Keratinocyte (primary cell): ENCODE measurements around the gene SEZ6. TPM values are rescaled to one million over a fixed set of nuclear protein-coding genes. Genes with fewer than 3 reads are reported as not detected.

Source experiments
- DNase-seq: peaks from one replicate; pipeline ENCODE4 v3.0.0-alpha.2; 2011; ENCODE audit warnings: low read depth, missing footprints, low spot score
- FAIRE-seq: peaks from 2 replicates; lab custom pipeline; 2011; peaks lifted over from hg19 to GRCh38; lab: Jason Lieb, UNC
- H2AFZ ChIP-seq: 2 replicates; pipeline ENCODE4 v1.6.0; 2012; ENCODE audit warnings: low read length, control low read depth, inconsistent platforms; ENCODE audit not compliant: control insufficient read depth
- H3K27ac ChIP-seq: 2 replicates; pipeline ENCODE4 v1.5.1; 2011; ENCODE audit warnings: low read length; ENCODE audit not compliant: control insufficient read depth, insufficient read depth
- H3K27me3 ChIP-seq: 3 replicates; pipeline ENCODE4 v1.6.0; 2011; ENCODE audit warnings: low read length; ENCODE audit not compliant: control insufficient read depth, insufficient read depth; ENCODE audit errors: extremely low read depth
- H3K36me3 ChIP-seq, 2 experiments: 2 replicates in 1 of 2; 3 replicates in 1 of 2; pipeline ENCODE4 v1.5.1; 2011; ENCODE audit warnings: low read length in 2 of 2, mild to moderate bottlenecking in 1 of 2; ENCODE audit not compliant: control insufficient read depth in 2 of 2, insufficient read depth in 2 of 2; ENCODE audit errors: extremely low read depth in 1 of 2
- H3K4me1 ChIP-seq: 3 replicates; pipeline ENCODE4 v1.5.1; 2011; ENCODE audit warnings: low read length; ENCODE audit not compliant: control insufficient read depth, insufficient read depth; ENCODE audit errors: extremely low read depth
- H3K4me2 ChIP-seq: 3 replicates; pipeline ENCODE4 v1.6.0; 2011; ENCODE audit warnings: low read depth, low read length; ENCODE audit not compliant: control insufficient read depth, insufficient read depth; ENCODE audit errors: extremely low read depth
- H3K4me3 ChIP-seq, 3 experiments: fragments of 200-600 bp in 1 of 3; sonication (generic) in 1 of 3; 2 replicates in 2 of 3; 3 replicates in 1 of 3; pipeline ENCODE4 v1.5.1; 2011 to 2016; ENCODE audit warnings: low read length in 3 of 3, mild to moderate bottlenecking in 3 of 3, control low read depth in 2 of 3, inconsistent platforms in 1 of 3, low read depth in 1 of 3, mixed read lengths in 1 of 3, mixed run types in 1 of 3, moderate library complexity in 1 of 3; ENCODE audit not compliant: control insufficient read depth in 2 of 3, insufficient read depth in 2 of 3; ENCODE audit errors: extremely low read depth in 1 of 3
- H3K79me2 ChIP-seq: 2 replicates; pipeline ENCODE4 v1.6.0; 2012; ENCODE audit warnings: low read length; ENCODE audit not compliant: control insufficient read depth, insufficient read depth
- H3K9ac ChIP-seq: 3 replicates; pipeline ENCODE4 v1.6.0; 2011; ENCODE audit warnings: low read length; ENCODE audit not compliant: control insufficient read depth, insufficient read depth; ENCODE audit errors: extremely low read depth
- H3K9me1 ChIP-seq: 3 replicates; pipeline ENCODE4 v1.6.0; 2011; ENCODE audit warnings: low read length; ENCODE audit not compliant: control insufficient read depth, insufficient read depth; ENCODE audit errors: extremely low read depth
- H3K9me3 ChIP-seq: 2 replicates; pipeline ENCODE4 v1.5.1; 2012; ENCODE audit warnings: low read depth, low read length; ENCODE audit not compliant: control insufficient read depth
- H4K20me1 ChIP-seq: 3 replicates; pipeline ENCODE4 v1.6.0; 2011; ENCODE audit warnings: low read length; ENCODE audit not compliant: control insufficient read depth, insufficient read depth; ENCODE audit errors: extremely low read depth
- EZH2 ChIP-seq: IDR thresholded peaks from one replicate; pipeline ENCODE4 v1.6.1; 2012; ENCODE audit warnings: inconsistent platforms, mild to moderate bottlenecking, low read length, moderate library complexity
- dilution Hi-C: fragments of 300-500 bp; cut with MboI; formaldehyde crosslinking; loops from one replicate; pipeline ENCODE4 v1.7.0; 2020; ENCODE audit warnings: low sequenced_read_pairs; ENCODE audit not compliant: extremely low pct_ligation_motif_present
- polyA plus RNA-seq, 5 experiments: library from polyadenylated mRNA; depleted of rRNA in 3 of 5; stranded (reverse) in 3 of 5; stranded (forward) in 1 of 5; unstranded in 1 of 5; fragments of >200 nt; gene quantifications; 1 replicate in 1 of 5; 2 replicates in 3 of 5; 3 replicates in 1 of 5; pipeline versions ENCODE4 v1.2.1 to v1.2.3, GENCODE V29; 2011 to 2012; ENCODE audit warnings: missing spikeins in 2 of 5, low read depth in 1 of 5, low replicate concordance in 1 of 5
- TF ChIP-seq, protein P1 (sequence below), 3 experiments: IDR thresholded peaks in 1 of 3; conservative IDR thresholded peaks in 1 of 3; optimal IDR thresholded peaks in 1 of 3; 2 replicates in 2 of 3; 3 replicates in 1 of 3; pipeline versions ENCODE3 to v1.5.1; 2011; ENCODE audit warnings: low read length in 3 of 3, mild to moderate bottlenecking in 3 of 3, moderate library complexity in 2 of 3, control low read depth in 1 of 3, inconsistent platforms in 1 of 3; ENCODE audit not compliant: insufficient read depth in 2 of 3; ENCODE audit errors: extremely low read depth in 1 of 3

Gene SEZ6
- polyA plus RNA-seq, 1 donor (not counting 4 experiments of a cell fraction or from before 2014, with no cell fraction given): not detected

DNA sequence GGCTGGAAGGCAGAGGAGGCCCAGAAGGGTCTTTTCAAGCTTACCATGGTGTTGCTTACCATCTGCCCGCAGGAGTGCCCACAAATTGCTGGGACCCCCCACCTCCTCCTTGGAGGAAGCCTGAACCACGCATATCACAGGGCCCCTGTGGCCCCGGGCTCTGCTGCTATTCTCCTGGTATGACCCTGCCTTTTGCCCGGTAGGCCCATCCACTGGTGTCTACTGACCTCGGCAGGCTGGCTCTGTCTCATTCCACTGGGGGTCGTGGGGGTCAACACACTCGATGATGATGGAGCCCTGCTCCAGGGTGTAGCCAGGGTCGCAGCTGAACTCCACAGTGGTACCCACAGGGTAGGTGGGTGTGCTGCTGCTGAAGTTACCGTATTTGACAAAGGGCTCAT is 46.4 kb downstream of the SEZ6 start:
- no peak for FAIRE-seq

DNA sequence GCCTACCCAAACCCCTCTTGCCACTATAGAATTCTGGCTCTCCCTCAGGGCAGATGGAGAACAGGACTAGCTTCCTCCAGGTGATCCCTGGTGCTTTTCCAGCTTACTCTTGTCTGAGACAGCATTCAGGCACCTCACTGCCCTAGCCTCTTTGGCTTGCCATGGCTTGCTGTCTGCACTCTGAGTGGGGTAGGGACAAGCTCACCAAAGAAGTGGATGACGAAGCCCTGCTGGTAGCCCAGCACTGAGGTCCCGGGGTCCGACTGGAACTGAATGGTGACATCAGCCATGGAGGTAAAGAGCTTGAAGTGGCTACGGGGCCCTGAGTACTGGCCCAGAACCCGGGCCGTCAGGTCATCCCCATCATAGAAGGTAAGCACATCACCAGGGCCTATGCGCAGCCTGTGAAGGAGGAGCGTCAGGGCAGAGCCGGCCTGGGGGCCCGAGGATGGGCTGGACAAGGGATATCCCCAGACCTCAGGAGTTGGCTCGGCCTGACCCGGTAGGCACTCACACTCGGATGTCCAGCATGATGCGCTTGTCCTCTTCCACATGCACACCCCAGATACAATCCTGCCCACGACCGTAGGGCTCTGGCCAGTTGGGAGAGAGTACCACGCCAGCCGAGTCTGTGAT is 46.9 kb downstream of the SEZ6 start:
- Histone ChIP-seq H3K4me1 (no peaks in the 10 kb centered on the region), H3K4me3 (no peak overlapping the region), H3K9ac (no peak overlapping the region), H3K4me2 (no peak overlapping the region), H3K9me1 (no peaks in the 10 kb centered on the region), H3K27me3 (no peaks in the 10 kb centered on the region), H3K27ac (no peak overlapping the region), H2AFZ (no peak overlapping the region), H4K20me1 (no peaks in the 10 kb centered on the region), H3K36me3 (no peaks in the 10 kb centered on the region), H3K9me3 (no peaks in the 10 kb centered on the region), H3K79me2 (no peaks in the 10 kb centered on the region)
- dilution Hi-C loops: no loop called here
- TF ChIP-seq, protein P1, sequence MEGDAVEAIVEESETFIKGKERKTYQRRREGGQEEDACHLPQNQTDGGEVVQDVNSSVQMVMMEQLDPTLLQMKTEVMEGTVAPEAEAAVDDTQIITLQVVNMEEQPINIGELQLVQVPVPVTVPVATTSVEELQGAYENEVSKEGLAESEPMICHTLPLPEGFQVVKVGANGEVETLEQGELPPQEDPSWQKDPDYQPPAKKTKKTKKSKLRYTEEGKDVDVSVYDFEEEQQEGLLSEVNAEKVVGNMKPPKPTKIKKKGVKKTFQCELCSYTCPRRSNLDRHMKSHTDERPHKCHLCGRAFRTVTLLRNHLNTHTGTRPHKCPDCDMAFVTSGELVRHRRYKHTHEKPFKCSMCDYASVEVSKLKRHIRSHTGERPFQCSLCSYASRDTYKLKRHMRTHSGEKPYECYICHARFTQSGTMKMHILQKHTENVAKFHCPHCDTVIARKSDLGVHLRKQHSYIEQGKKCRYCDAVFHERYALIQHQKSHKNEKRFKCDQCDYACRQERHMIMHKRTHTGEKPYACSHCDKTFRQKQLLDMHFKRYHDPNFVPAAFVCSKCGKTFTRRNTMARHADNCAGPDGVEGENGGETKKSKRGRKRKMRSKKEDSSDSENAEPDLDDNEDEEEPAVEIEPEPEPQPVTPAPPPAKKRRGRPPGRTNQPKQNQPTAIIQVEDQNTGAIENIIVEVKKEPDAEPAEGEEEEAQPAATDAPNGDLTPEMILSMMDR (optimal IDR thresholded peaks at IDR 0.05 in 1 of 3, IDR thresholded peaks at IDR 0.05 in 1 of 3, conservative IDR thresholded peaks at IDR 0.05 in 1 of 3; ENCODE audit: extremely low read depth in 1 of 3, insufficient read depth in 2 of 3, low read length in 3 of 3): no peak
- TF ChIP-seq EZH2: no peak
- FAIRE-seq (no peak), DNase-seq (no peak)

More for the DNA sequence above, 46.4 kb downstream of the SEZ6 start:
- dilution Hi-C loops: no loop called here
- no peak for DNase-seq
- no peak for TF ChIP-seq EZH2
- TF ChIP-seq, protein P1 (optimal IDR thresholded peaks at IDR 0.05 in 1 of 3, IDR thresholded peaks at IDR 0.05 in 1 of 3, conservative IDR thresholded peaks at IDR 0.05 in 1 of 3; ENCODE audit: extremely low read depth in 1 of 3, insufficient read depth in 2 of 3, low read length in 3 of 3): no peak
- Histone ChIP-seq H3K9ac (no peak overlapping the region), H3K36me3 (no peaks in the 10 kb centered on the region), H3K9me3 (no peaks in the 10 kb centered on the region), H3K9me1 (no peaks in the 10 kb centered on the region), H3K4me1 (peaks cover 2% of the 10 kb centered on the region), H2AFZ (no peak overlapping the region), H4K20me1 (no peaks in the 10 kb centered on the region), H3K4me3 (no peak overlapping the region), H3K27me3 (no peaks in the 10 kb centered on the region), H3K4me2 (no peak overlapping the region), H3K27ac (no peak overlapping the region), H3K79me2 (no peaks in the 10 kb centered on the region)
